ENCODE data around the gene EFHD1.

- no peak for TF ChIP-seq POLR2A (IDR thresholded peaks at IDR 0.05)
- no peak for TF ChIP-seq CTCF (IDR thresholded peaks at IDR 0.05)
Measured at GRCh38 chr2:232652505-232652851, 19.1 kb downstream of the EFHD1 start.

All from esophagus squamous epithelium (tissue), 4 donors.